ENCODE data around the gene SLC35E1. TPM values are rescaled to one million over a fixed set of nuclear protein-coding genes. Genes with fewer than 3 reads are reported as not detected.

Gene SLC35E1
- polyA plus RNA-seq, 1 donor (not counting 4 experiments of a cell fraction or from before 2014, with no cell fraction given): 30.3 TPM

DNA sequence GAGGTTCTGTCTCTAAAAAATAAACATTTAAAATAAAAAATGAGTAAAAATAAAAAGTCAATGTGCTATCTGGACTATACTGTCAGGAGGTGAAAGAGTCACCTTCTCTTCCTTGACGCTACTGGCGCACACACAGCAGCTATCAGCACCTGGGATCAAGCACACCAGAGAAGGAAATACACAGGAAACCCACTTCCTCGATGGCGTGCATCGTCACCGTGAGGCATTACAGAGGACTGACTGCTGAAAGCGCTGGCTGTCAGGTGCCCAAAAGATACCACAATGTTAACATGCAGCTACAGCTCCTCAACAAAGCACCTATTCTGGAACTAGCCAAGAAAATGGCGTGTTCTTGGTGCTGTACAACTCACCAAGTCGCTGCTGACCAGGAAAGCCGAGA is 6.1 kb downstream of the SLC35E1 start:
- no peak for FAIRE-seq
- Histone ChIP-seq H3K79me2 (ENCODE audit: control insufficient read depth, insufficient read depth, low read length) (peaks cover 34% of the 10 kb centered on the region), H2AFZ (ENCODE audit: control insufficient read depth, low read length) (no peak overlapping the region), H3K4me2 (ENCODE audit: control insufficient read depth, extremely low read depth, insufficient read depth, low read depth, low read length) (no peak overlapping the region), H3K9ac (ENCODE audit: control insufficient read depth, extremely low read depth, insufficient read depth, low read length) (no peak overlapping the region), H3K4me1 (ENCODE audit: control insufficient read depth, extremely low read depth, insufficient read depth, low read length) (peaks cover 25% of the 10 kb centered on the region), H3K36me3 (ENCODE audit: control insufficient read depth in 2 of 2, extremely low read depth in 1 of 2, insufficient read depth in 2 of 2, low read length in 2 of 2) (peaks cover 28 to 67% of the 10 kb centered on the region in 2 experiments), H3K27ac (ENCODE audit: control insufficient read depth, insufficient read depth, low read length) (no peak overlapping the region), H3K9me1 (ENCODE audit: control insufficient read depth, extremely low read depth, insufficient read depth, low read length) (peaks cover 3% of the 10 kb centered on the region), H3K4me3 (ENCODE audit: control insufficient read depth in 2 of 3, extremely low read depth in 1 of 3, insufficient read depth in 2 of 3, low read depth in 1 of 3, low read length in 3 of 3) (no peak overlapping the region), H3K27me3 (ENCODE audit: control insufficient read depth, extremely low read depth, insufficient read depth, low read length) (no peaks in the 10 kb centered on the region), H4K20me1 (ENCODE audit: control insufficient read depth, extremely low read depth, insufficient read depth, low read length) (no peaks in the 10 kb centered on the region), H3K9me3 (ENCODE audit: control insufficient read depth, low read depth, low read length) (no peaks in the 10 kb centered on the region)
- no peak for DNase-seq (ENCODE audit: low read depth, low spot score)
- dilution Hi-C loops (cut with MboI; ENCODE audit: extremely low pct_ligation_motif_present, low sequenced_read_pairs): no loop called here
- TF ChIP-seq, protein P1, sequence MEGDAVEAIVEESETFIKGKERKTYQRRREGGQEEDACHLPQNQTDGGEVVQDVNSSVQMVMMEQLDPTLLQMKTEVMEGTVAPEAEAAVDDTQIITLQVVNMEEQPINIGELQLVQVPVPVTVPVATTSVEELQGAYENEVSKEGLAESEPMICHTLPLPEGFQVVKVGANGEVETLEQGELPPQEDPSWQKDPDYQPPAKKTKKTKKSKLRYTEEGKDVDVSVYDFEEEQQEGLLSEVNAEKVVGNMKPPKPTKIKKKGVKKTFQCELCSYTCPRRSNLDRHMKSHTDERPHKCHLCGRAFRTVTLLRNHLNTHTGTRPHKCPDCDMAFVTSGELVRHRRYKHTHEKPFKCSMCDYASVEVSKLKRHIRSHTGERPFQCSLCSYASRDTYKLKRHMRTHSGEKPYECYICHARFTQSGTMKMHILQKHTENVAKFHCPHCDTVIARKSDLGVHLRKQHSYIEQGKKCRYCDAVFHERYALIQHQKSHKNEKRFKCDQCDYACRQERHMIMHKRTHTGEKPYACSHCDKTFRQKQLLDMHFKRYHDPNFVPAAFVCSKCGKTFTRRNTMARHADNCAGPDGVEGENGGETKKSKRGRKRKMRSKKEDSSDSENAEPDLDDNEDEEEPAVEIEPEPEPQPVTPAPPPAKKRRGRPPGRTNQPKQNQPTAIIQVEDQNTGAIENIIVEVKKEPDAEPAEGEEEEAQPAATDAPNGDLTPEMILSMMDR (optimal IDR thresholded peaks at IDR 0.05 in 1 of 3, IDR thresholded peaks at IDR 0.05 in 1 of 3, conservative IDR thresholded peaks at IDR 0.05 in 1 of 3; ENCODE audit: extremely low read depth in 1 of 3, insufficient read depth in 2 of 3, low read length in 3 of 3): no peak
- no peak for TF ChIP-seq EZH2 (IDR thresholded peaks at IDR 0.05; ENCODE audit: low read length)

DNA sequence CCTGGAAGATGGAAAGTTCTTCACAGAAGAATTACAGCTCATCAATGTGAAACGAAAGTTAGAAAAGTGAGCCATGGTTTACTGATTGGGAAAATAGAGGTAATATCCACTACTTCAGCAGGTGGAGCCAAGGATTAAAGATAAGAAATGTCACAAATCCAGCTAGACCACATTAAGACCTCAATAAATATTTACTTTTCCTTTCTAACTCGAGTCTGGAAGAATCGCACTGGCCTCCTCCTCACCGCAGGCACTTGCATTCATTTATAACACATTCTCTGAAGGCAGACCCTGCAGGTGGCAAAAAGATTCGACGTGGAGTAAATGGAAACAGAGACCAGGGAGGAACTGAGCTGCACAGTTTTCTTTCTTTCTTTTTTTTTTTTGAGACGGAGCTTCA is 7.4 kb downstream of the SLC35E1 start:
- Histone ChIP-seq H3K9me3 (ENCODE audit: control insufficient read depth, low read depth, low read length) (no peaks in the 10 kb centered on the region), H3K27me3 (ENCODE audit: control insufficient read depth, extremely low read depth, insufficient read depth, low read length) (no peaks in the 10 kb centered on the region), H3K4me1 (ENCODE audit: control insufficient read depth, extremely low read depth, insufficient read depth, low read length) (peaks cover 12% of the 10 kb centered on the region), H3K36me3 (ENCODE audit: control insufficient read depth in 2 of 2, extremely low read depth in 1 of 2, insufficient read depth in 2 of 2, low read length in 2 of 2) (peaks cover 31 to 64% of the 10 kb centered on the region in 2 experiments), H3K79me2 (ENCODE audit: control insufficient read depth, insufficient read depth, low read length) (peaks cover 21% of the 10 kb centered on the region), H3K4me3 (ENCODE audit: control insufficient read depth in 2 of 3, extremely low read depth in 1 of 3, insufficient read depth in 2 of 3, low read depth in 1 of 3, low read length in 3 of 3) (no peak overlapping the region), H4K20me1 (ENCODE audit: control insufficient read depth, extremely low read depth, insufficient read depth, low read length) (no peaks in the 10 kb centered on the region), H3K27ac (ENCODE audit: control insufficient read depth, insufficient read depth, low read length) (no peak overlapping the region), H2AFZ (ENCODE audit: control insufficient read depth, low read length) (no peak overlapping the region), H3K4me2 (ENCODE audit: control insufficient read depth, extremely low read depth, insufficient read depth, low read depth, low read length) (no peak overlapping the region), H3K9ac (ENCODE audit: control insufficient read depth, extremely low read depth, insufficient read depth, low read length) (no peak overlapping the region), H3K9me1 (ENCODE audit: control insufficient read depth, extremely low read depth, insufficient read depth, low read length) (peaks cover 3% of the 10 kb centered on the region)
- DNase-seq (ENCODE audit: low read depth, low spot score) (no peak), FAIRE-seq (no peak)
- dilution Hi-C loops (cut with MboI; ENCODE audit: extremely low pct_ligation_motif_present, low sequenced_read_pairs): no loop called here
- no peak for TF ChIP-seq EZH2 (IDR thresholded peaks at IDR 0.05; ENCODE audit: low read length)
- TF ChIP-seq, protein P1 (optimal IDR thresholded peaks at IDR 0.05 in 1 of 3, IDR thresholded peaks at IDR 0.05 in 1 of 3, conservative IDR thresholded peaks at IDR 0.05 in 1 of 3; ENCODE audit: extremely low read depth in 1 of 3, insufficient read depth in 2 of 3, low read length in 3 of 3): no peak

All from keratinocyte (primary cell).